Caco-2 (cell line): ENCODE results near the gene LGALS8. TPM values are rescaled to one million over a fixed set of nuclear protein-coding genes. Genes with fewer than 3 reads are reported as not detected.
"Not testable (repeated sequence)": the region's sequence is repeated elsewhere in the genome, so short reads cannot be mapped to it uniquely, and the experiment has no call there.

Source experiments
- BruUV-seq: library from RNA; stranded (reverse); fragments of 400-500 nt; replicated peaks from 2 replicates; lab custom pipeline; 2021; lab: Mats Ljungman, UMichigan
- CTCF ChIA-PET: fragments of 300-600 bp; sonication (Branson Sonifier 250); formaldehyde crosslinking; loops from one replicate; lab custom pipeline; 2022; ENCODE audit warnings: antibody characterized with exemption; lab: Charles Lee
- POLR2A ChIA-PET: fragments of 300-600 bp; sonication (Branson Sonifier 250); formaldehyde crosslinking; loops from one replicate; lab custom pipeline; 2022; ENCODE audit warnings: antibody characterized with exemption; lab: Charles Lee
- DNase-seq, 2 experiments: peaks; one replicate each; pipeline versions ENCODE4 v3.0.0 to v3.0.0-alpha.2; 2020 to 2022
- H3K27me3 ChIP-seq: replicated peaks from 2 replicates; pipeline ENCODE4 v1.6.0; 2011; ENCODE audit warnings: low read length; ENCODE audit not compliant: control insufficient read depth, insufficient read depth
- H3K36me3 ChIP-seq: 2 replicates; pipeline ENCODE4 v1.5.1; 2011; ENCODE audit warnings: low read length; ENCODE audit not compliant: control insufficient read depth, insufficient read depth
- H3K4me1 ChIP-seq: fragments of 250-450 bp; sonication (Bioruptor Pico); 2 replicates; pipeline ENCODE4 v1.5.1; 2020; ENCODE audit warnings: mild to moderate bottlenecking
- H3K4me3 ChIP-seq: 2 replicates; pipeline ENCODE4 v1.5.1; 2011; ENCODE audit warnings: low read depth, mild to moderate bottlenecking, control low read depth, low read length
- H3K9me3 ChIP-seq: fragments of 250-450 bp; sonication (Bioruptor Pico); 2 replicates; pipeline ENCODE4 v1.5.1; 2020; ENCODE audit warnings: mild to moderate bottlenecking, moderate library complexity
- H3K27ac Mint-ChIP-seq: one replicate; pipeline ENCODE4 v1.8.0; 2022; ENCODE audit warnings: mixed read lengths; ENCODE audit not compliant: unreplicated experiment
- H3K27me3 Mint-ChIP-seq: one replicate; pipeline ENCODE4 v1.8.0; 2022; ENCODE audit warnings: mixed read lengths; ENCODE audit not compliant: insufficient read depth, unreplicated experiment
- H3K36me3 Mint-ChIP-seq: one replicate; pipeline ENCODE4 v1.8.0; 2022; ENCODE audit warnings: mild to moderate bottlenecking, mixed read lengths; ENCODE audit not compliant: insufficient read depth, unreplicated experiment
- H3K4me1 Mint-ChIP-seq: one replicate; pipeline ENCODE4 v1.8.0; 2022; ENCODE audit warnings: low read depth, mixed read lengths; ENCODE audit not compliant: unreplicated experiment
- H3K4me3 Mint-ChIP-seq: one replicate; pipeline ENCODE4 v1.8.0; 2022; ENCODE audit warnings: mild to moderate bottlenecking, moderate library complexity, mixed read lengths; ENCODE audit not compliant: unreplicated experiment
- H3K9me3 Mint-ChIP-seq: one replicate; pipeline ENCODE4 v1.8.0; 2022; ENCODE audit warnings: mixed read lengths; ENCODE audit not compliant: unreplicated experiment
- CTCF ChIP-seq, 2 experiments: fragments of 200-600 bp in 1 of 2; IDR thresholded peaks; 1 replicate in 1 of 2; 2 replicates in 1 of 2; pipeline versions ENCODE4 v1.5.1 to v1.8.0; 2011 to 2022; ENCODE audit warnings: antibody characterized with exemption in 1 of 2, control low read depth in 1 of 2, inconsistent platforms in 1 of 2, low read depth in 1 of 2, low read length in 1 of 2, mild to moderate bottlenecking in 1 of 2, moderate library complexity in 1 of 2; ENCODE audit not compliant: insufficient read depth in 1 of 2, severe bottlenecking in 1 of 2, unreplicated experiment in 1 of 2
- intact Hi-C: fragments of 100-400 bp; cut with micrococcal nuclease; formaldehyde crosslinking; loops from one replicate; pipeline ENCODE4 v1.10.0; 2022; ENCODE audit not compliant: unreplicated experiment
- total RNA-seq: library from RNA; stranded (reverse); gene quantifications from 2 replicates; pipeline ENCODE4 v1.2.3, GENCODE V29; 2022

LGALS8 gene
- total RNA-seq, 1 experiment from 2014 or later: 72.3 TPM

GRCh38 chr1:236502972-236503639, 20.7 kb upstream of the LGALS8 start:
- Mint-ChIP-seq H3K27ac (peak overlapping the region; percentile 95), H3K4me3 (peak overlapping the region; percentile 61), H3K27me3 (no peaks in the 10 kb centered on the region), H3K9me3 (no peaks in the 10 kb centered on the region), H3K36me3 (peaks cover 9% of the 10 kb centered on the region), H3K4me1 (peaks cover 20% of the 10 kb centered on the region)
- H3K36me3 ChIP-seq: no peaks in the 10 kb centered on the region
- no peak for TF ChIP-seq CTCF (IDR thresholded peaks at IDR 0.05; ENCODE audit: insufficient read depth in 1 of 2, low read depth in 1 of 2, low read length in 1 of 2, severe bottlenecking in 1 of 2, unreplicated experiment in 1 of 2)
- H3K4me1 ChIP-seq: peaks cover 43% of the 10 kb centered on the region
- no TSS peak for BruUV-seq
- H3K9me3 ChIP-seq: no peaks in the 10 kb centered on the region
- peak; percentile 87 to 93 for DNase-seq
- intact Hi-C loops: loop anchor here (1.0 kb wide), 3 partner anchors 9 to 21 kb away; no protein-coding TSS in a partner anchor
- no peaks in the 10 kb centered on the region for H3K27me3 ChIP-seq
- CTCF ChIA-PET: interaction anchor here (0.6 to 1.2 kb wide), 4 partner anchors 12 to 15 kb away, joined by 3 read pairs; no protein-coding TSS in a partner anchor
- H3K4me3 ChIP-seq: no peak overlapping the region
- POLR2A ChIA-PET: interaction anchor here (0.6 to 1.4 kb wide), 7 partner anchors 8 to 1429 kb away, joined by 3 to 30 read pairs (median 4); partner anchors contain the start of genes HEATR1 and LGALS8

- not testable (repeated sequence) for H3K4me3 Mint-ChIP-seq
- POLR2A ChIA-PET: interaction anchor here (1.4 kb wide), 1 partner anchor 20 kb away, joined by 3 read pairs; no protein-coding TSS in a partner anchor
Observed at GRCh38 chr1:236504338-236504737, 19.4 kb upstream of the LGALS8 start.

GRCh38 chr1:236507022-236507700, 16.6 kb upstream of the LGALS8 start:
- H3K4me1 Mint-ChIP-seq: peaks cover 49% of the 10 kb centered on the region
- intact Hi-C loops: no loop called here
- no peaks in the 10 kb centered on the region for H3K9me3 Mint-ChIP-seq
- no peaks in the 10 kb centered on the region for H3K27me3 Mint-ChIP-seq
- H3K27me3 ChIP-seq: no peaks in the 10 kb centered on the region
- H3K36me3 Mint-ChIP-seq: peaks cover 9% of the 10 kb centered on the region
- ChIA-PET CTCF (interaction anchor here (0.6 kb wide), 1 partner anchor 102 kb away, joined by 4 read pairs; no protein-coding TSS in a partner anchor), POLR2A (interaction anchor here (1.0 kb wide), 1 partner anchor 10 kb away, joined by 6 read pairs; no protein-coding TSS in a partner anchor)
- no peaks in the 10 kb centered on the region for H3K36me3 ChIP-seq
- H3K9me3 ChIP-seq: no peaks in the 10 kb centered on the region
- no peak overlapping the region for H3K4me3 Mint-ChIP-seq
- no peak for TF ChIP-seq CTCF (IDR thresholded peaks at IDR 0.05; ENCODE audit: insufficient read depth in 1 of 2, low read depth in 1 of 2, low read length in 1 of 2, severe bottlenecking in 1 of 2, unreplicated experiment in 1 of 2)
- BruUV-seq: TSS peak; percentile 21
- no peak for DNase-seq
- peak overlapping the region; percentile 57 for H3K27ac Mint-ChIP-seq
- H3K4me3 ChIP-seq: no peak overlapping the region
- peaks cover 61% of the 10 kb centered on the region for H3K4me1 ChIP-seq

More at GRCh38 chr1:236504338-236504737, 19.4 kb upstream of the LGALS8 start:
- H3K27me3 ChIP-seq, H3K9me3 ChIP-seq, CTCF ChIA-PET, DNase-seq, H3K36me3 ChIP-seq, H3K9me3 Mint-ChIP-seq, H3K36me3 Mint-ChIP-seq, H3K4me3 ChIP-seq, intact Hi-C loops, H3K27me3 Mint-ChIP-seq: not testable (repeated sequence)
- H3K4me1 ChIP-seq: peaks cover 55% of the 10 kb centered on the region
- Mint-ChIP-seq H3K27ac (peak overlapping the region; percentile 95), H3K4me1 (peaks cover 30% of the 10 kb centered on the region)
- TSS peak; percentile 87 for BruUV-seq
